Loucy (cell line): ENCODE data around the gene WASHC1.
"Not testable (repeated sequence)": the region's sequence is repeated elsewhere in the genome, so short reads cannot be mapped to it uniquely, and the experiment has no call there.

Experiments used
- EZH2phosphoT487 ChIP-seq: fragments of 200-600 bp; IDR thresholded peaks from 2 replicates; pipeline ENCODE4 v1.6.1; 2018; ENCODE audit warnings: antibody characterized with exemption, mild to moderate bottlenecking, moderate library complexity, borderline replicate concordance
- TF ChIP-seq, protein P1 (sequence below): fragments of 200-600 bp; sonication (generic); conservative IDR thresholded peaks from 2 replicates; pipeline ENCODE4 v1.5.1; 2014; ENCODE audit warnings: mild to moderate bottlenecking, antibody characterized with exemption, low read length

DNA sequence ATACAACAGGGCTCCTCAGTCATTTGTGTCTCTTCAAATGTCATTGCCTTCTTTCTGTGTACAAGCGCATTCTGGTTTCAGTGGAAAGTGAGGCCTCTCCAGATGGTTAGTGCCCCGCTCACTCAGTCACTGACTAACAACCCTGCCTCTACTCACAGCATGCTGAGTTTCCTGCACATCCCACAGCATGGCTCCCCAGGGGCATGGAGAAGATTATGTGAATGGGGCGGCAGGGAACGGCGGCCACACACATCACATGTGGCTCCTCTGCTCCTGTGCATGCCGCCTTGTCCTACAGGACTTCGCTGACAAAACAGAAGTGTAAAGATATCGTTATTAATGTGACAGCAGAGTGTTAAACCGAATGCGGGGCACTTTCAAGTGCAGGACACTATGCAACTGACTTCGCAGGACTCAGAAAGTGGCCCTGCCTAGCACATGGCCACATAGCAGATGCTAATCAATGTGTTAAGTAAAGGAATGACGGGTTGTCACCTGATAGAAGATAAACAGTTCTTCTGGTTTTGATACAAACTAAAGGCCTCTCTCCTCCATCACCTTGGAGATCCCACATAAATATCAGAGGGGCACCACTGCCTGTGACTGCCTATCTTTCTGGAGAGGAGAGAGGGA, 17.5 kb upstream of the WASHC1 start:
- TF ChIP-seq, protein P1, sequence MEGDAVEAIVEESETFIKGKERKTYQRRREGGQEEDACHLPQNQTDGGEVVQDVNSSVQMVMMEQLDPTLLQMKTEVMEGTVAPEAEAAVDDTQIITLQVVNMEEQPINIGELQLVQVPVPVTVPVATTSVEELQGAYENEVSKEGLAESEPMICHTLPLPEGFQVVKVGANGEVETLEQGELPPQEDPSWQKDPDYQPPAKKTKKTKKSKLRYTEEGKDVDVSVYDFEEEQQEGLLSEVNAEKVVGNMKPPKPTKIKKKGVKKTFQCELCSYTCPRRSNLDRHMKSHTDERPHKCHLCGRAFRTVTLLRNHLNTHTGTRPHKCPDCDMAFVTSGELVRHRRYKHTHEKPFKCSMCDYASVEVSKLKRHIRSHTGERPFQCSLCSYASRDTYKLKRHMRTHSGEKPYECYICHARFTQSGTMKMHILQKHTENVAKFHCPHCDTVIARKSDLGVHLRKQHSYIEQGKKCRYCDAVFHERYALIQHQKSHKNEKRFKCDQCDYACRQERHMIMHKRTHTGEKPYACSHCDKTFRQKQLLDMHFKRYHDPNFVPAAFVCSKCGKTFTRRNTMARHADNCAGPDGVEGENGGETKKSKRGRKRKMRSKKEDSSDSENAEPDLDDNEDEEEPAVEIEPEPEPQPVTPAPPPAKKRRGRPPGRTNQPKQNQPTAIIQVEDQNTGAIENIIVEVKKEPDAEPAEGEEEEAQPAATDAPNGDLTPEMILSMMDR: not testable (repeated sequence)
- not testable (repeated sequence) for TF ChIP-seq EZH2phosphoT487
